Esophagus muscularis mucosa (tissue), 4 donors: ENCODE measurements around the gene IFT57. TPM values are rescaled to one million over a fixed set of nuclear protein-coding genes. Genes with fewer than 3 reads are reported as not detected.
"Not testable (repeated sequence)": the region's sequence is repeated elsewhere in the genome, so short reads cannot be mapped to it uniquely, and the experiment has no call there.

Source experiments
- DNase-seq: peaks from one replicate; pipeline ENCODE4 v3.0.0-alpha.2; 2017; ENCODE audit errors: extremely low spot score
- H3K27ac ChIP-seq, 4 donors: fragments of 200-600 bp; sonication (generic); replicated peaks in 1 of 4; 1 replicate in 3 of 4; 2 replicates in 1 of 4; pipeline ENCODE4 v1.5.1; 2016 to 2019; ENCODE audit warnings: mild to moderate bottlenecking in 1 of 4
- H3K27me3 ChIP-seq, 4 donors: fragments of 200-600 bp; sonication (generic); one replicate each; pipeline versions ENCODE4 v1.5.1 to v1.6.0; 2016 to 2019
- H3K36me3 ChIP-seq, 4 donors: fragments of 200-600 bp; sonication (generic); one replicate each; pipeline ENCODE4 v1.5.1; 2016 to 2019
- H3K4me1 ChIP-seq, 4 donors: fragments of 200-600 bp; sonication (generic); one replicate each; pipeline ENCODE4 v1.5.1; 2016 to 2019
- H3K4me3 ChIP-seq, 4 donors: fragments of 200-600 bp; sonication (generic); 1 replicate in 2 of 4; 2 replicates in 2 of 4; pipeline ENCODE4 v1.5.1; 2016 to 2019; ENCODE audit warnings: mild to moderate bottlenecking in 4 of 4, moderate library complexity in 1 of 4
- H3K9me3 ChIP-seq, 4 donors: fragments of 200-600 bp; sonication (generic); 1 replicate in 3 of 4; 2 replicates in 1 of 4; pipeline ENCODE4 v1.5.1; 2016 to 2019
- EP300 ChIP-seq: sonication (generic); formaldehyde crosslinking; IDR thresholded peaks from one replicate; pipeline ENCODE4 v1.6.1; 2017; ENCODE audit warnings: antibody characterized with exemption
- POLR2A ChIP-seq: fragments of 450-650 bp; IDR thresholded peaks from one replicate; pipeline ENCODE4 v1.6.1; 2017; ENCODE audit warnings: antibody characterized with exemption, moderate library complexity, mild to moderate bottlenecking, low read depth
- POLR2AphosphoS5 ChIP-seq, 2 donors: sonication (generic); formaldehyde crosslinking; IDR thresholded peaks; one replicate each; pipeline ENCODE4 v1.6.1; 2017; ENCODE audit warnings: antibody characterized with exemption in 2 of 2
- WGBS: methylation state at CpG from one replicate; pipeline ENCODE4 v1.1.5; 2018; 5-methylcytosine and 5-hydroxymethylcytosine counted together
- intact Hi-C: fragments of 100-400 bp; cut with DNase I; formaldehyde crosslinking; loops from one replicate; pipeline ENCODE4 v1.15.1; 2023
- total RNA-seq, 4 donors: library from RNA; depleted of rRNA; stranded (reverse); fragments of >200 nt; gene quantifications; one replicate each; pipeline versions ENCODE4 v1.1.0 to v1.2.1, GENCODE V29; 2016
- TF ChIP-seq, protein P1 (sequence below), 3 experiments: fragments of 200-600 bp in 2 of 3; fragments of 450-650 bp in 1 of 3; sonication (generic) in 2 of 3; IDR thresholded peaks; one replicate each; pipeline ENCODE4 v1.5.1; 2017 to 2019; ENCODE audit warnings: antibody characterized with exemption in 3 of 3, mild to moderate bottlenecking in 2 of 3, moderate library complexity in 1 of 3

Gene IFT57
- total RNA-seq, 4 donors from 2014 or later, result 52.3 to 82.4 (median 61.4) TPM

DNA sequence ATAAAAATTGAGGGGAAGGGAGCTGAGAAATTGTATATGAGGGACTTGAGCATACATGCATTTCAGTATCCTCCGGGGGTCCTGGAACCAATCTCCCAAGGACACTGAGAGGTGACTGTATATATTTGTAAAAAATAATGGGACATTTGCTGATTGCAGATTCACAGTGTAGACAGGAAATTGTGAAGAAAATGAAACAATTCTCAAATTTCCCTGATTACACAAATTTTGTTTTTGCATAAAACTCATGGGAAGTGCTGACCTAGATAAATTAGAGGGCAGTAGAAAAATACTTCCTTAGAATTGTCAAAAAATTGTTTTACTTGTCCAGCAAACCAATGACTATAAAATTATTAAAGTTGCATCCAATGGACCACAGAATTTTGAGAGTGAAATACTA lies 64.0 kb downstream of the IFT57 start:
- no peak overlapping the region for H3K27ac ChIP-seq
- H3K27me3 ChIP-seq, result no peaks in the 10 kb centered on the region
- TF ChIP-seq POLR2AphosphoS5 (IDR thresholded peaks at IDR 0.05), result no peak
- no peak for TF ChIP-seq EP300
- no peak for TF ChIP-seq POLR2A
- TF ChIP-seq, protein P1, sequence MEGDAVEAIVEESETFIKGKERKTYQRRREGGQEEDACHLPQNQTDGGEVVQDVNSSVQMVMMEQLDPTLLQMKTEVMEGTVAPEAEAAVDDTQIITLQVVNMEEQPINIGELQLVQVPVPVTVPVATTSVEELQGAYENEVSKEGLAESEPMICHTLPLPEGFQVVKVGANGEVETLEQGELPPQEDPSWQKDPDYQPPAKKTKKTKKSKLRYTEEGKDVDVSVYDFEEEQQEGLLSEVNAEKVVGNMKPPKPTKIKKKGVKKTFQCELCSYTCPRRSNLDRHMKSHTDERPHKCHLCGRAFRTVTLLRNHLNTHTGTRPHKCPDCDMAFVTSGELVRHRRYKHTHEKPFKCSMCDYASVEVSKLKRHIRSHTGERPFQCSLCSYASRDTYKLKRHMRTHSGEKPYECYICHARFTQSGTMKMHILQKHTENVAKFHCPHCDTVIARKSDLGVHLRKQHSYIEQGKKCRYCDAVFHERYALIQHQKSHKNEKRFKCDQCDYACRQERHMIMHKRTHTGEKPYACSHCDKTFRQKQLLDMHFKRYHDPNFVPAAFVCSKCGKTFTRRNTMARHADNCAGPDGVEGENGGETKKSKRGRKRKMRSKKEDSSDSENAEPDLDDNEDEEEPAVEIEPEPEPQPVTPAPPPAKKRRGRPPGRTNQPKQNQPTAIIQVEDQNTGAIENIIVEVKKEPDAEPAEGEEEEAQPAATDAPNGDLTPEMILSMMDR (IDR thresholded peaks at IDR 0.05), result no peak
- no peaks in the 10 kb centered on the region for H3K4me1 ChIP-seq
- DNase-seq, result no peak
- intact Hi-C loops, result no loop called here
- 95% methylated on average over 1 of the region's 1 CpG for WGBS
- no peak overlapping the region for H3K4me3 ChIP-seq
- H3K36me3 ChIP-seq, result peaks cover 9 to 12% (median 10%) of the 10 kb centered on the region in 4 donors
- H3K9me3 ChIP-seq, result no peaks in the 10 kb centered on the region

DNA sequence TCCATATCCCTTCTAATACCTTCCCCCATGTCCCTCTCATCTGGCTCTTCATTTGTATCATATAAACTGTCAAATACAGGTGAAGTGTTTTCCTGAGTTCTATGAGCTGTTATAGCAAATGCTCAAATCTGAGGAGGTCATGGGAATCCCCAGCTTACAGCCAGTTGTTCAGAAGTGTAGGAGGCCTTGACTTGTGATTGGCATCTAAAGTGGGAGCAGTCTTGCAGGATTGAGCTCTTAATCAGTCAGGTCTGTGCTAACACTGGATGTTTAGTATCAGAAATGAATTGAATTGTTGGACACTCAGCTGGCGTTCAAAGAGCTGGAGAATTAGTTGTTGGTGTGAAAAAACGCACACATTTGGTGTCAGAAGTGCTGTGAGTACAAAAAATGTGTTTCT lies 65.0 kb downstream of the IFT57 start:
- intact Hi-C loops, result no loop called here
- WGBS, result 91% methylated on average over 2 of the region's 2 CpGs
- TF ChIP-seq POLR2AphosphoS5 (IDR thresholded peaks at IDR 0.05), result no peak
- no peak for TF ChIP-seq EP300
- TF ChIP-seq, protein P1 (IDR thresholded peaks at IDR 0.05), result no peak
- TF ChIP-seq POLR2A, result no peak

DNA sequence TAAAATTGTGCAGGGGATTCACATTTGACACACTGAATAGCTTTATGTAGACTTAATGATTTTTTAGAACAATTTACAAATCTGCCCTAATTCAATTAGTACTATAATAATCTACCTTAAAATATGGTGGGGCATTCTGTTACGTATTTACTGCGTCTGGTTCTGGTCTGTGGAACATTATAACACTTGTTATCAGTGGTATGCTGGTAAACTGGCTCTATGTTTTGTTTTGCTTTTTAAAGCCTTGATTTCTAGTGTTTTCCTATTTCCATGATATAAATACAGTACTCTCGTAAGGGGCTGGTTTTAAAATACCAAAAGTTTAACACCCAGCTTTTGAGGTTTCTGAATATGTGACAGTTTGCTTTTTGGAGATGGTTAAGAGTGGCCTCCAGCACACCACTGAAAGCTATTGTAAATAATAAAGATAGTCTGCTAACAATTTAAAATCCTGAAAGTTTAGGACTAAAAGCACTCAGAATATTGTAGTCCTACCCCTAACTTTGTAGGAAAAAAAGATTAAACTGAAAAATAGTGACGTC lies 65.8 kb downstream of the IFT57 start:
- DNase-seq, result no peak
- Histone ChIP-seq H3K4me3 (no peak overlapping the region), H3K9me3 (no peaks in the 10 kb centered on the region), H3K27me3 (no peaks in the 10 kb centered on the region), H3K27ac (no peak overlapping the region), H3K36me3 (peaks cover 0 to under 1% (median 0%) of the 10 kb centered on the region in 4 donors), H3K4me1 (no peaks in the 10 kb centered on the region)
- intact Hi-C loops, result no loop called here
- 94% methylated on average over 4 of the region's 4 CpGs for WGBS
- TF ChIP-seq EP300, result no peak
- no peak for TF ChIP-seq POLR2A
- TF ChIP-seq POLR2AphosphoS5 (IDR thresholded peaks at IDR 0.05), result no peak
- TF ChIP-seq, protein P1 (IDR thresholded peaks at IDR 0.05), result no peak

More for the DNA sequence above, 65.0 kb downstream of the IFT57 start:
- DNase-seq, result no peak
- Histone ChIP-seq H3K4me3 (no peak overlapping the region), H3K27ac (no peak overlapping the region), H3K27me3 (no peaks in the 10 kb centered on the region), H3K36me3 (peaks cover 5 to 10% (median 7%) of the 10 kb centered on the region in 4 donors), H3K4me1 (no peaks in the 10 kb centered on the region), H3K9me3 (no peaks in the 10 kb centered on the region)

DNA sequence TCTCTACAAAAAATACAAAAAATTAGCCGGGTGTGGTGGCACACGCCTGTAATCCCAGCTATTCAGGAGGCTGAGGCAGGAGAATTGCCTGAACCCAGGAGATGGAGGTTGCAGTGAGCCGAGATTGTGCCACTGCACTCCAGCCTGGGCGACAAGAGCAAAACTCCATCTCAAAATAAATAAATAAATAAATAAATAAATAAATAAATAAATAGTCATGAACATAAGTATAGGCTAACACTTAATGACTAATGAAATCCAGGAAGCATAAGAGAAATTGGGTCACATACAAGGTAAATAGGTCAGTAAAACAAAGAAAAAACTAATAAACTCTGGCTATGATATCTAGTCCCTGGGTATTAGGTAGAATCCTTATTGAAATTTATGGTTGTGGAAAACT lies 66.6 kb downstream of the IFT57 start:
- intact Hi-C loops, DNase-seq, H3K4me1 ChIP-seq, H3K4me3 ChIP-seq, H3K9me3 ChIP-seq, H3K27me3 ChIP-seq, H3K27ac ChIP-seq, H3K36me3 ChIP-seq: not testable (repeated sequence)
- WGBS, result 100% methylated on average over 4 of the region's 4 CpGs

DNA sequence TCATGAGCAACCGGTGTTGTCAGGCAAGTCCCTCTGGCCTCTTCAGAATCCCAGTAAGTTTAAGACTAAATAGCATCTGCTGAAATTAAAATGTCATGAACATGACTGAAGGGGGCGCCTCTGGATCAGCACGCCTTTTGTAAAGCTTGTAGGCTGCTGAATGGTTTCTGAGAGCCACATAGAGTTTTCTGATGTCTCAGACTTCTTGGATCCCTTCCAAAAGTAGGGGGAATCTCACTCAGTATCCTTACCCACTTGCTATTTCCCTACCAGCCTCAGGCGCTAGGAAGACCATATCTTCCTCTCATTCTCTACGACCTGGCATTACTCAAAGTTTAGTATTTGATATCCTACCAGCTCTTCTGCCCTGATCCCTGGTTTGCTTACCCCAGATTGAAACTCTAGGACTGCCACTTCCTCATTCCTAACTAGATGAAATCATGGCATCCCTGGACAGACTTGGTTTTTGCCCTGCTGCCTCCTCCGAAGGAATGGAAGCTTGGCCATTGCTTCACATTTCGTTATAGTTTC lies 68.7 kb downstream of the IFT57 start:
- no peak for DNase-seq
- no peak for TF ChIP-seq POLR2AphosphoS5 (IDR thresholded peaks at IDR 0.05)
- TF ChIP-seq, protein P1 (IDR thresholded peaks at IDR 0.05), result peak in 1 of 3 experiments; percentile 15
- no peak for TF ChIP-seq POLR2A
- no peak for TF ChIP-seq EP300
- Histone ChIP-seq H3K4me3 (no peak overlapping the region), H3K27me3 (no peaks in the 10 kb centered on the region), H3K27ac (no peak overlapping the region), H3K9me3 (no peaks in the 10 kb centered on the region), H3K36me3 (no peaks in the 10 kb centered on the region), H3K4me1 (no peaks in the 10 kb centered on the region)
- WGBS, result 86% methylated on average over 7 of the region's 7 CpGs
- intact Hi-C loops, result no loop called here
